Measurements from ENCODE around the gene SAMHD1. TPM values are rescaled to one million over a fixed set of nuclear protein-coding genes. Genes with fewer than 3 reads are reported as not detected.

Gene SAMHD1
- total and polyA plus RNA-seq, 2 of the 13 experiments (the other 11 are each of a cell fraction or from before 2014, with no cell fraction given): 16.9 to 43.5 TPM

GRCh38 chr20:36927704-36928103 is 23.8 kb downstream of the SAMHD1 start (continued):
- TF ChIP-seq MBNL3 (CRISPR knock-in tag; conservative IDR thresholded peaks at IDR 0.05): no peak
- TF ChIP-seq CERS6 (CRISPR knock-in tag; IDR thresholded peaks at IDR 0.05): no peak
- no peak for TF ChIP-seq TMF1 (CRISPR knock-in tag; IDR thresholded peaks at IDR 0.05; ENCODE audit: low read depth)
- no peak for TF ChIP-seq ZNF33A (CRISPR knock-in tag; IDR thresholded peaks at IDR 0.05; ENCODE audit: borderline replicate concordance)
- TF ChIP-seq MED13 (CRISPR knock-in tag; IDR thresholded peaks at IDR 0.05): no peak
- no peak for TF ChIP-seq FLYWCH1 (CRISPR knock-in tag; IDR thresholded peaks at IDR 0.05)
- no peak for TF ChIP-seq TIGD3 (CRISPR knock-in tag; IDR thresholded peaks at IDR 0.05; ENCODE audit: borderline replicate concordance)
- TF ChIP-seq SNAPC4 (CRISPR knock-in tag; IDR thresholded peaks at IDR 0.05): no peak
- TF ChIP-seq NCOA5 (CRISPR knock-in tag; IDR thresholded peaks at IDR 0.05): no peak
- no peak for TF ChIP-seq ZFP82 (CRISPR knock-in tag; IDR thresholded peaks at IDR 0.05; ENCODE audit: borderline replicate concordance)
- TF ChIP-seq REXO4 (CRISPR knock-in tag; IDR thresholded peaks at IDR 0.05; ENCODE audit: borderline replicate concordance): no peak
- TF ChIP-seq SMC3 (IDR thresholded peaks at IDR 0.05; ENCODE audit: low read length): no peak
- TF ChIP-seq ZNF616 (CRISPR knock-in tag; IDR thresholded peaks at IDR 0.05; ENCODE audit: low read depth): no peak
- TF ChIP-seq GRHL1 (CRISPR knock-in tag; conservative IDR thresholded peaks at IDR 0.05): no peak
- TF ChIP-seq PBX3 (CRISPR knock-in tag; IDR thresholded peaks at IDR 0.05; ENCODE audit: borderline replicate concordance): no peak
- no peak for TF ChIP-seq DZIP1 (CRISPR knock-in tag; IDR thresholded peaks at IDR 0.05)
- TF ChIP-seq CHD4 (IDR thresholded peaks at IDR 0.05; ENCODE audit: borderline replicate concordance, low read length): no peak
